A549 (cell line): Measurements from ENCODE around the gene KRTAP4-8. TPM values are rescaled to one million over a fixed set of nuclear protein-coding genes. Genes with fewer than 3 reads are reported as not detected.

Experiments
- ATAC-seq, 2 experiments: fragments of 200-7000 bp in 1 of 2; fragments of >200 bp in 1 of 2; cut with Nextera tagmentation in 1 of 2; cut with Tn5 transposase in 1 of 2; 3 replicates each; pipeline versions ENCODE4 v1.8.0 to v1.9.1; 2018 to 2020; ENCODE audit warnings: mild to moderate bottlenecking in 1 of 2, moderate library complexity in 1 of 2
- CTCF ChIA-PET: fragments of 300-600 bp; sonication (Branson Sonifier 250); formaldehyde crosslinking; extraction: SDS; loops from one replicate; lab custom pipeline; 2021; ENCODE audit warnings: antibody characterized with exemption, inconsistent platforms; lab: Yijun Ruan, JAX
- POLR2A ChIA-PET: fragments of 350-600 bp; formaldehyde crosslinking; extraction: SDS; loops from one replicate; lab custom pipeline; 2021; ENCODE audit warnings: antibody characterized with exemption, inconsistent platforms; lab: Yijun Ruan, JAX
- DNase-seq, 2 experiments: peaks; one replicate each; pipeline versions ENCODE4 v3.0.0 to v3.0.0-alpha.2; 2011 to 2016; ENCODE audit warnings: low read depth in 1 of 2, low spot score in 1 of 2
- FAIRE-seq: peaks from 2 replicates; lab custom pipeline; 2011; peaks lifted over from hg19 to GRCh38; lab: Jason Lieb, UNC
- H3K27ac ChIP-seq, 2 experiments: fragments of >200 bp; sonication (Bioruptor Twin); formaldehyde crosslinking; 3 replicates each; pipeline ENCODE4 v1.5.1; 2016 to 2017
- H3K4me1 ChIP-seq: fragments of >200 bp; sonication (Bioruptor Twin); formaldehyde crosslinking; 3 replicates; pipeline ENCODE4 v1.6.1; 2016
- H3K4me2 ChIP-seq: fragments of >200 bp; sonication (Bioruptor Twin); formaldehyde crosslinking; 3 replicates; pipeline ENCODE4 v1.6.1; 2016
- H3K4me3 ChIP-seq: fragments of >200 bp; sonication (Bioruptor Twin); formaldehyde crosslinking; 3 replicates; pipeline ENCODE4 v1.5.1; 2016
- H3K9me3 ChIP-seq: fragments of >200 bp; sonication (Bioruptor Twin); formaldehyde crosslinking; 3 replicates; pipeline ENCODE4 v1.6.1; 2016
- CEBPB ChIP-seq, 2 experiments: fragments of >200 bp in 1 of 2; sonication (Bioruptor Twin) in 1 of 2; formaldehyde crosslinking in 1 of 2; IDR thresholded peaks; 2 replicates each; pipeline ENCODE4 v1.6.1; 2012 to 2016
- CHD2 ChIP-seq: fragments of 150-350 bp; IDR thresholded peaks from 2 replicates; pipeline ENCODE4 v1.6.1; 2014; ENCODE audit warnings: low read length; ENCODE audit not compliant: partially characterized antibody
- EHMT2 ChIP-seq: fragments of 200-600 bp; sonication (generic); IDR thresholded peaks from 2 replicates; pipeline ENCODE4 v1.6.1; 2016; ENCODE audit warnings: antibody characterized with exemption, low read depth, mild to moderate bottlenecking, moderate library complexity
- EP300 ChIP-seq, 2 experiments: fragments of >200 bp; sonication (Bioruptor Twin); formaldehyde crosslinking; IDR thresholded peaks; 2 replicates in 1 of 2; 3 replicates in 1 of 2; pipeline ENCODE4 v1.6.1; 2016 to 2017
- FOSB ChIP-seq: fragments of 250-450 bp; sonication (Bioruptor Pico); IDR thresholded peaks from 2 replicates; pipeline ENCODE4 v1.5.0; 2020; ENCODE audit warnings: mild to moderate bottlenecking, moderate library complexity
- FOSL2 ChIP-seq, 2 experiments: fragments of 450-650 bp in 1 of 2; fragments of >200 bp in 1 of 2; sonication (Bioruptor Twin) in 1 of 2; formaldehyde crosslinking; IDR thresholded peaks; 2 replicates each; pipeline versions ENCODE4 v1.5.0 to v1.6.1; 2016 to 2020; ENCODE audit warnings: mild to moderate bottlenecking in 1 of 2, moderate library complexity in 1 of 2
- HOXB13 ChIP-seq: fragments of 250-450 bp; sonication (Bioruptor Pico); IDR thresholded peaks from 2 replicates; pipeline ENCODE4 v1.5.0; 2020; ENCODE audit warnings: low read depth, mild to moderate bottlenecking, moderate library complexity
- JUN ChIP-seq, 2 experiments: fragments of >200 bp; sonication (Bioruptor Twin); formaldehyde crosslinking; IDR thresholded peaks; 2 replicates in 1 of 2; 3 replicates in 1 of 2; pipeline ENCODE4 v1.6.1; 2016 to 2017
- JUNB ChIP-seq: fragments of >200 bp; sonication (Bioruptor Twin); formaldehyde crosslinking; IDR thresholded peaks from 2 replicates; pipeline ENCODE4 v1.6.1; 2016
- MAFK ChIP-seq: fragments of 450-650 bp; IDR thresholded peaks from 2 replicates; pipeline ENCODE4 v1.6.1; 2014; ENCODE audit not compliant: partially characterized antibody
- MAZ ChIP-seq: fragments of 150-350 bp; IDR thresholded peaks from 2 replicates; pipeline ENCODE4 v1.6.1; 2014; ENCODE audit warnings: antibody characterized with exemption, low read depth, low read length, borderline replicate concordance
- MYC ChIP-seq: IDR thresholded peaks from 2 replicates; pipeline ENCODE4 v1.6.1; 2012; ENCODE audit warnings: mild to moderate bottlenecking, inconsistent platforms, low read length, improper control_type of control experiment, borderline replicate concordance
- POLR2A ChIP-seq: IDR thresholded peaks from 2 replicates; pipeline ENCODE4 v1.6.1; 2012; ENCODE audit warnings: mild to moderate bottlenecking, low read length
- RFX5 ChIP-seq: fragments of 450-650 bp; IDR thresholded peaks from 2 replicates; pipeline ENCODE4 v1.7.1; 2014; ENCODE audit warnings: antibody characterized with exemption, mild to moderate bottlenecking, moderate library complexity
- TP53 ChIP-seq: fragments of 250-450 bp; sonication (Bioruptor Pico); IDR thresholded peaks from 2 replicates; pipeline ENCODE4 v1.5.0; 2021; ENCODE audit warnings: mild to moderate bottlenecking, moderate library complexity
- ZC3H11A ChIP-seq: fragments of 450-650 bp; IDR thresholded peaks from 2 replicates; pipeline ENCODE4 v1.6.1; 2014; ENCODE audit warnings: antibody characterized with exemption, mild to moderate bottlenecking
- ZSCAN20 ChIP-seq: fragments of 250-450 bp; sonication (Bioruptor Pico); IDR thresholded peaks from 2 replicates; pipeline ENCODE4 v1.8.0; 2022; ENCODE audit warnings: mild to moderate bottlenecking, moderate library complexity
- WGBS: methylation state at CpG from one replicate; pipeline ENCODE4 v1.1.6; 2017; ENCODE audit errors: missing lambda C conversion rate; 5-methylcytosine and 5-hydroxymethylcytosine counted together
- polyA plus RNA-seq, 4 experiments: library from polyadenylated mRNA; depleted of rRNA in 3 of 4; stranded (reverse); fragments of >200 nt; fragmentation: RNase III in 1 of 4; extraction: RNeasy Plus Mini Kit Qiagen cat#74134 plus additional on column Dnase treatment in 1 of 4; gene quantifications; 2 replicates in 3 of 4; 3 replicates in 1 of 4; pipeline ENCODE4 v1.2.3, GENCODE V29; 2011 to 2017
- TF ChIP-seq, protein P1 (sequence below): fragments of >200 bp; sonication (Bioruptor Twin); formaldehyde crosslinking; IDR thresholded peaks from 2 replicates; pipeline ENCODE4 v1.6.1; 2016
- TF ChIP-seq, protein P2 (sequence below): fragments of >200 bp; sonication (Bioruptor Twin); formaldehyde crosslinking; IDR thresholded peaks from 3 replicates; pipeline ENCODE4 v1.5.1; 2016
- TF ChIP-seq, protein P3 (sequence below): fragments of >200 bp; sonication (Bioruptor Twin); formaldehyde crosslinking; IDR thresholded peaks from 3 replicates; pipeline ENCODE4 v1.6.1; 2016
- TF ChIP-seq, protein P4 (sequence below): IDR thresholded peaks from 2 replicates; pipeline ENCODE4 v1.6.1; 2012; ENCODE audit warnings: low read depth, borderline replicate concordance
- TF ChIP-seq, protein P5 (sequence below): fragments of 450-650 bp; IDR thresholded peaks from 2 replicates; pipeline ENCODE4 v1.6.1; 2014; ENCODE audit warnings: antibody characterized with exemption
- TF ChIP-seq, protein P6 (sequence below): fragments of 150-350 bp; IDR thresholded peaks from 2 replicates; pipeline ENCODE4 v1.6.1; 2014; ENCODE audit warnings: low read depth, mild to moderate bottlenecking, low read length

Gene KRTAP4-8
- polyA plus RNA-seq, 2 of the 4 experiments (the other 2 are of a cell fraction) = not detected

DNA sequence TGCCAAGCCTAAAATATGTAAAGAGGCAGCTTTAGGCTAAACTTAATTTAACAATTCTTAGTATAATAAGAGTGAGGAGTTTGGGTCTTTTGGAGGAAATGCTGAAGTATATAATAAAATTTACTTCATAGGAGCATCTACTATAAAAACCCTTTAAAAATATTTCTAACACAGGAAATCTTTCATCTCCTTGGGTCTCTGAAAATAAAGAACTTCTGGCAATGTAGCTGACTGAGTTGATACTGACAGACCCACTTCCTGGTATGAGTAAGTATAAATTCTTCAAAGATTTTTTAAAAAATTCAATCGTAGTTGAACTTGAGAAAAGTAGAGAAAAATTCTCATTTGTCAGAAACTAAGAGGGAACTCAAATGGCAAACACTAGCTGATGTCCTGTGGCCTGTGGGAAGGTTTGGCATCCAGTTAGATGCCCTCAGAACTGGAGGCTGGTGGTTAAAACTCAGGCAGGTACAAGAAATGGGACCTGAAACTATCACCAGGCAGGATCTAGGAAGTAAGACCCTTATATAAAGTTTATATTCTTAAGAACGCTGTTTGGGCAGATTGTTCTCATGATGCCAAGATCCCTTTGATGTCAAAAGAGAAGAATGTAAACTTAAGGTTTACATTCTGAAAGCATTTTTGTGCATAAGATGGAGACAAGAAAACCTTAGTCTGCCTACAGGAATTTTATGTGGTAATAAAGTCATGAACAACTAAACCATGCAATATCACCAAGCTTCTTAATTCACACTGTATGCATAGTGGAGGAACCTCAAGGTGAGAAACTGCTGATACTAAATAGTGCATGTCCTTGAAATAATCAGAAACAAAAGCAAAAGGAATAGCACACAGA, 36.2 kb upstream of the KRTAP4-8 start:
- DNase-seq (no peak), FAIRE-seq (peak; percentile 28), ATAC-seq (no peak)
- TF ChIP-seq ZC3H11A = no peak
- no peak for TF ChIP-seq EP300 (IDR thresholded peaks at IDR 0.05)
- TF ChIP-seq FOSL2 (IDR thresholded peaks at IDR 0.05) = no peak
- no peak for TF ChIP-seq FOSL2 (CRISPR knock-in tag; IDR thresholded peaks at IDR 0.05)
- TF ChIP-seq, protein P1, sequence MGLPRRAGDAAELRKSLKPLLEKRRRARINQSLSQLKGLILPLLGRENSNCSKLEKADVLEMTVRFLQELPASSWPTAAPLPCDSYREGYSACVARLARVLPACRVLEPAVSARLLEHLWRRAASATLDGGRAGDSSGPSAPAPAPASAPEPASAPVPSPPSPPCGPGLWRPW = no peak
- TF ChIP-seq MAFK = no peak
- TF ChIP-seq POLR2A = no peak
- no peak for TF ChIP-seq TP53
- no peak for TF ChIP-seq MAZ
- TF ChIP-seq EHMT2 = no peak
- TF ChIP-seq, protein P2, sequence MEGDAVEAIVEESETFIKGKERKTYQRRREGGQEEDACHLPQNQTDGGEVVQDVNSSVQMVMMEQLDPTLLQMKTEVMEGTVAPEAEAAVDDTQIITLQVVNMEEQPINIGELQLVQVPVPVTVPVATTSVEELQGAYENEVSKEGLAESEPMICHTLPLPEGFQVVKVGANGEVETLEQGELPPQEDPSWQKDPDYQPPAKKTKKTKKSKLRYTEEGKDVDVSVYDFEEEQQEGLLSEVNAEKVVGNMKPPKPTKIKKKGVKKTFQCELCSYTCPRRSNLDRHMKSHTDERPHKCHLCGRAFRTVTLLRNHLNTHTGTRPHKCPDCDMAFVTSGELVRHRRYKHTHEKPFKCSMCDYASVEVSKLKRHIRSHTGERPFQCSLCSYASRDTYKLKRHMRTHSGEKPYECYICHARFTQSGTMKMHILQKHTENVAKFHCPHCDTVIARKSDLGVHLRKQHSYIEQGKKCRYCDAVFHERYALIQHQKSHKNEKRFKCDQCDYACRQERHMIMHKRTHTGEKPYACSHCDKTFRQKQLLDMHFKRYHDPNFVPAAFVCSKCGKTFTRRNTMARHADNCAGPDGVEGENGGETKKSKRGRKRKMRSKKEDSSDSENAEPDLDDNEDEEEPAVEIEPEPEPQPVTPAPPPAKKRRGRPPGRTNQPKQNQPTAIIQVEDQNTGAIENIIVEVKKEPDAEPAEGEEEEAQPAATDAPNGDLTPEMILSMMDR = no peak
- no peak for TF ChIP-seq RFX5
- no peak for TF ChIP-seq FOSB
- TF ChIP-seq, protein P3, sequence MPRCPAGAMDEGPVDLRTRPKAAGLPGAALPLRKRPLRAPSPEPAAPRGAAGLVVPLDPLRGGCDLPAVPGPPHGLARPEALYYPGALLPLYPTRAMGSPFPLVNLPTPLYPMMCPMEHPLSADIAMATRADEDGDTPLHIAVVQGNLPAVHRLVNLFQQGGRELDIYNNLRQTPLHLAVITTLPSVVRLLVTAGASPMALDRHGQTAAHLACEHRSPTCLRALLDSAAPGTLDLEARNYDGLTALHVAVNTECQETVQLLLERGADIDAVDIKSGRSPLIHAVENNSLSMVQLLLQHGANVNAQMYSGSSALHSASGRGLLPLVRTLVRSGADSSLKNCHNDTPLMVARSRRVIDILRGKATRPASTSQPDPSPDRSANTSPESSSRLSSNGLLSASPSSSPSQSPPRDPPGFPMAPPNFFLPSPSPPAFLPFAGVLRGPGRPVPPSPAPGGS = no peak
- TF ChIP-seq, protein P4, sequence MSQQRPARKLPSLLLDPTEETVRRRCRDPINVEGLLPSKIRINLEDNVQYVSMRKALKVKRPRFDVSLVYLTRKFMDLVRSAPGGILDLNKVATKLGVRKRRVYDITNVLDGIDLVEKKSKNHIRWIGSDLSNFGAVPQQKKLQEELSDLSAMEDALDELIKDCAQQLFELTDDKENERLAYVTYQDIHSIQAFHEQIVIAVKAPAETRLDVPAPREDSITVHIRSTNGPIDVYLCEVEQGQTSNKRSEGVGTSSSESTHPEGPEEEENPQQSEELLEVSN = no peak
- no peak for TF ChIP-seq MYC
- TF ChIP-seq JUNB = no peak
- no peak for TF ChIP-seq CHD2
- TF ChIP-seq JUN (IDR thresholded peaks at IDR 0.05) = no peak
- 52% methylated on average over 2 of the region's 2 CpGs for WGBS
- ChIA-PET CTCF (interaction anchor here (0.7 kb wide), 1 partner anchor 11 kb away, joined by 3 read pairs; no protein-coding TSS in a partner anchor), POLR2A (no interaction called here)
- Histone ChIP-seq H3K4me3 (no peak overlapping the region), H3K9me3 (no peaks in the 10 kb centered on the region), H3K27ac (no peak overlapping the region), H3K4me1 (0 out of 3 replicates have a peak, but pooled peaks cover 6% of the 10 kb centered on the region), H3K4me2 (no peak overlapping the region)

DNA sequence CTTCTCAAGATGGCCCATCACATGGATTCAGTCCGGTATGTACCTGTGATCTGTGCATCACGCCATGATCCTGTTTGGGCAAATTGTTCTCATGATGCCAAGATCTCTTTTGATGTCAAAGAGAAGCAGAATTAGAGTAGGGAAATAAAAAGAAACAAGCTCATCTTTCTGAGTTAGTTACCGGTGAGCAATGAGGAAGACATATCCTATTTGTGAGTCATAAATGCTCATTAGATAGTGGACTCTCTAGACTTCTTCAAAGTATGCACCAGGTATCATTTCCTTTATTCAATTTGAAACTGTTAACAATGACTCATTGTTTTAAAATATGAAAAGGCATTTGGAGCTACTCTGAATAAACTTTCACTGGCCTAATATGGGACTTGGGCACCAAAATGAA, 34.0 kb upstream of the KRTAP4-8 start:
- CTCF ChIA-PET = interaction anchor here (1.0 kb wide), 1 partner anchor 190 kb away, joined by 3 read pairs; no protein-coding TSS in a partner anchor

More for the DNA sequence above, 34.0 kb upstream of the KRTAP4-8 start:
- POLR2A ChIA-PET = no interaction called here
- Histone ChIP-seq H3K4me3 (no peak overlapping the region), H3K27ac (peak overlapping the region in 1 of 2 experiments; percentile 1; a peak in 1 of 6 replicates), H3K9me3 (no peaks in the 10 kb centered on the region)
- FAIRE-seq (peak; percentile 97), DNase-seq (peak in 1 of 2 experiments; percentile 27), ATAC-seq (no peak; a peak in 1 of 6 replicates)
- WGBS = 56% methylated on average over 3 of the region's 3 CpGs
- TF ChIP-seq JUNB = peak; percentile 60; the same call in 1 of the 2 replicates
- TF ChIP-seq, protein P5, sequence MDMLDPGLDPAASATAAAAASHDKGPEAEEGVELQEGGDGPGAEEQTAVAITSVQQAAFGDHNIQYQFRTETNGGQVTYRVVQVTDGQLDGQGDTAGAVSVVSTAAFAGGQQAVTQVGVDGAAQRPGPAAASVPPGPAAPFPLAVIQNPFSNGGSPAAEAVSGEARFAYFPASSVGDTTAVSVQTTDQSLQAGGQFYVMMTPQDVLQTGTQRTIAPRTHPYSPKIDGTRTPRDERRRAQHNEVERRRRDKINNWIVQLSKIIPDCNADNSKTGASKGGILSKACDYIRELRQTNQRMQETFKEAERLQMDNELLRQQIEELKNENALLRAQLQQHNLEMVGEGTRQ = no peak
- TF ChIP-seq EP300 (IDR thresholded peaks at IDR 0.05) = no peak
- TF ChIP-seq CEBPB (IDR thresholded peaks at IDR 0.05) = no peak
- peak; percentile 49; the same call in 1 of the 2 replicates for TF ChIP-seq FOSL2 (IDR thresholded peaks at IDR 0.05)
- peak; percentile 75 for TF ChIP-seq FOSL2 (CRISPR knock-in tag; IDR thresholded peaks at IDR 0.05)
- no peak for TF ChIP-seq ZSCAN20 (CRISPR knock-in tag)
- TF ChIP-seq HOXB13 (CRISPR knock-in tag) = no peak
- TF ChIP-seq, protein P6, sequence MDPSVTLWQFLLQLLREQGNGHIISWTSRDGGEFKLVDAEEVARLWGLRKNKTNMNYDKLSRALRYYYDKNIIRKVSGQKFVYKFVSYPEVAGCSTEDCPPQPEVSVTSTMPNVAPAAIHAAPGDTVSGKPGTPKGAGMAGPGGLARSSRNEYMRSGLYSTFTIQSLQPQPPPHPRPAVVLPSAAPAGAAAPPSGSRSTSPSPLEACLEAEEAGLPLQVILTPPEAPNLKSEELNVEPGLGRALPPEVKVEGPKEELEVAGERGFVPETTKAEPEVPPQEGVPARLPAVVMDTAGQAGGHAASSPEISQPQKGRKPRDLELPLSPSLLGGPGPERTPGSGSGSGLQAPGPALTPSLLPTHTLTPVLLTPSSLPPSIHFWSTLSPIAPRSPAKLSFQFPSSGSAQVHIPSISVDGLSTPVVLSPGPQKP = no peak
- TF ChIP-seq, all 56 proteins: peak for 2
- 0 out of 3 replicates have a peak overlapping the region, but pooled peaks have one; percentile 7 for H3K4me2 ChIP-seq
- H3K4me1 ChIP-seq = 0 out of 3 replicates have a peak, but pooled peaks cover 6% of the 10 kb centered on the region
